ENCODE measurements around the gene RPL27A.
A peak's percentile ranks its signal among the peaks of the same experiment; 100 is the strongest.

Gene RPL27A

GRCh38 chr11:8721609-8722500, 39.3 kb downstream of the RPL27A start:
- peak; percentile 87 for DNase-seq

DNA sequence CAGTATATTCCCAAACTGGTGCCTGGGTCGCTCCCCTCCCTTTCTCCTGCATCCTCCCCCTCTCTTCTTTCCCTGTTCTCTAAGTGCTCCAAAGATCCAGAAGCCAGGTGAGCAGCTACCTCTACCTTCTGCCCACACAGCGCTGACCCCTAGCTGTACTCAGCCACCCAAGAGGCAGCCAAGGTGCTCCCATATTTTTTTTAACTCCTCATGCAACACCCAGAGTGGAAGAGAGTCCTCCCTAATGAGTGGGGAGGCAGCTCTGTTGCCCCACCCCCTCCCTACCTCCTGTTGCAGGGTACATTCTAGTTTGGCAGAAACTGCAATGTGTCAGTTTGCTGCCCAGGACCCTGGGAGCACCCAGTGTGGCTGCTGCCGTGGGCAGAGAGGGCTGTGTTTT, 40.2 kb downstream of the RPL27A start:
- DNase-seq = no peak

DNA sequence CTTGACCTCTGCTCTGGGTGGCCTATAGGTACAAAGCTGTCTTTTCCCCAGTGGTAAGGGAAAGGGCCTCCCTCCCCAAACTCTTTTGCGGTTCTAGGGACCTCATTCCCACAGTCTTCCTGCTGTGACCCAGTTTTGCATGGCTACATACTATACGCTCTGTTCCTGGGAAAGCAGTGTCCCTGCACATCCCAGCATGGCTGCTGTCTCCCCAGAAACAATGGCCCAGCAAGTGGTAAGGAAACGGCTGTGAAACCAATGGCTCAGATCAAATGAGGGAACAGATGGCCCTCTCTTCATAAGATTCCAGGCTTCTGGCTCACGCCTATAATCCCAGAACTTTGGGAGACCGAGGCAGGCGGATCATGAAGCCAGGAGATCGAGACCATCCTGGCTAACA, 41.1 kb downstream of the RPL27A start:
- no peak for DNase-seq

DNA sequence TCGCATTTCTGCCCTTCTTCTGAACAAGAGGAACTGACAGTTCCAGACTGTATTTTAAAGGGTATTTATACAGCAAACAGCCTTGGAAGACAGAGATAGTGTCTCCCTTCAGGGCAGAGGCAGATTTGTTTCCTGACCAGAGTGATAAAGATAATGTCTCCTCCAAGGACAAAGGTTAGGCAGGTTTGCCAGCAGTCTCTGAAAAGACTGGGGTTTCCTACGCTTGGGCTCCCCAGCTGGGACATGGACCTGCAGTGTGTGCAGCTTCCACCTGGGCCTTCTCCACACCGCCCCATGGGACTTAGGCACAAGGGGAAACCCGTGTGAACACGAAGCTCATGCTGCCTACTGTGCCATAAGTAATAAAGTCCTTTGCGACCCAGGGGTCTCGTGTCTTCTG, 42.1 kb downstream of the RPL27A start:
- DNase-seq = no peak

- DNase-seq = no peak
These were observed 43.8 kb downstream of the RPL27A start for GRCh38 chr11:8726395-8726794.

DNA sequence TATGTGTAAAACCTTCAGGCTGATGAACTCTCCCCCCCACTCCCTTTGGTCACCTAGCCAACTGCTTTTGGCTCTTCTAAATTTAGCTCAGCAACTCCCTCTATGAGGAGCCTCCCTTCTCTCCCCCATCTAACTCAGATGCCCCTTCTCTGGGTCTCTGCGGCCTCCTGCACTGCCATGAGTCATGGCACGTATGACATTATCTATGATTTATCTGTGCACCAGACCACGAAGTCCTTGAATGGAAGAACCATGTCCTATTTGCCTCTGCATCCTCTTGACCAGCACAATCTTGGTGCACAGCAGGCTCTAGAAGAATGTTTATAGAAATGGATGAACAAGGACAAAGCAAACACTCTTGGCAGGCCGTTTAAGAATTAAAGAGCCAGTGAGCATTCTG, 46.0 kb downstream of the RPL27A start:
- DNase-seq = peak; percentile 91

DNA sequence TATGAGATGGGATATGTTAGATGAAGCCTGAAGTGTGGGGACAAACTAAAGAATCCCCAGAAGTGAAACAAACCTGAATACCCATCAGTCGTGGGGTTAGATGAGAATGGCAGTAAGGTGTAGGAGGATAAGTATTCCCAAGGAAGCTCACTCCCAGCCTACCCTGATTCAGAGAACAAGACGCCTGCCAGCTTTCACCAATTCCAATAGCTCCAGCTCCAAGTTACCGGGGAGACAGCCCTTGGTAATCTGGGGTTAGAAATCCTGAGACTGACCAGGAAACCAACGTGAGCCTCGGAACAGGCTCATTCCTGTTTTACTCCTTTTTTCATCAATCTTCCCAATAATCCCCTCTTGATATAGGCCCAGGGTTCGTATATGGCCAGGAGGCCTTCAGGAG, 46.5 kb downstream of the RPL27A start:
- no peak for DNase-seq

- DNase-seq = no peak
These were observed 47.5 kb downstream of the RPL27A start for GRCh38 chr11:8729837-8730696.

DNA sequence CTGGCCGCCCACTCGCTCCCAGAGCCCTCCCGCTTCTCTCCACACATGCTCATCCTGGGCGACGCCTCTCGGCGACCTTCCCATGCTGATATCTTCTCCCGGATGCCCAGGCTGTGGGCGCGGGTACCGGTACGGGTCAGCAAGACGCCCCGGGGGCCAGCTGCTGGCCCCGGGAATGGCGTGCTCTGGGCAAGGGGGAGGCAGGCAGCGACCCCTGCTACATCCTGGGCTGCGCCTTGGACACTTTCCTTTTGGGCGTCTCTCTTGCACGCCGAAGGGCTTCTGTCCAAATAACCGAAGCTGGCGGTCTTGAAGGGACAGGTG, 48.1 kb downstream of the RPL27A start:
- DNase-seq = no peak

GRCh38 chr11:8731647-8732323, 49.2 kb downstream of the RPL27A start:
- no peak for DNase-seq

GRCh38 chr11:8732324-8732670, 49.7 kb downstream of the RPL27A start:
- no peak for DNase-seq

DNA sequence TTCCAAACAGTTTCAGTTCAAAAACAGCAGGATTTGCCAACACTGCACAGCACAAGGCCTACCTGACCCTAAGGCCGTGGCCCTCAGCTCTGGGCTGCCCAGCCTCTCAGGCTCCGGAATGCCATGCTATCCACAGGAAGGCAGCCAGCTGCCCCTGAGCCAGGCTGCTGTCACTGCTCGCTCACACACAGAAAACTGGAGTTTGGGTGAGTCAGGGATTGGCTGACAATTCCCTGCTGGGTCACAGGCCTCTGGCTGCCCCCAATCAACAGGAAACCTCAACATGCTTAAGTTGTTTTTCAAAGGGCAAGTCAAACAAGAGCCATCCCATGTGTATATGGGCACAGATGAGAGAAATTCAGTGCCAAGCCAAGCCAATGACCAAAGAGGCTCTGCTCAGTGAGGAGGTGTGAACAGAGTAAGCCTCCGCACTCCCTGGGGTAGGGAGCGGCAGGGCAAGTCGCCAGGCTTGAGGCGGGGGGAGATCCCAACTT, 50.2 kb downstream of the RPL27A start:
- DNase-seq = peak; percentile 94

GRCh38 chr11:8733852-8734251, 51.3 kb downstream of the RPL27A start:
- DNase-seq = no peak

DNA sequence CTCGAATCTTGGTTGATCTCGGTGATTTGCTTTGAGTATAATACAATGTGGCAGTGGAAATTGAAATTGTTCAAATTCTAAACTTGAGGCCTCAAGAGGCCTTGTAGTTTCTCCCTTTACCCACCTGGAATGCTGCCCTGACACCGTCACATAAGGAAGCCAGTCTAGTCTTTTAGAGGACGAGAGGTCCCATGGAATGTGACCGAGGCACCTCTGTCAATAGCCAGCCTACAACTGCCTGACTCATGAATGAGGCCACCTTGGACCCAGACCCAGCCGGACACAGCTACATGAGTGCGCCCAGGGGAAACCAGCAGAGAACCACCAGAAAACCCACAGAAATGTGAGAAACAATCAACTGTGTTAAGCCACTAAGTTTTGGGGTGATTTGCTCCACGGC, 52.5 kb downstream of the RPL27A start:
- DNase-seq = no peak

DNA sequence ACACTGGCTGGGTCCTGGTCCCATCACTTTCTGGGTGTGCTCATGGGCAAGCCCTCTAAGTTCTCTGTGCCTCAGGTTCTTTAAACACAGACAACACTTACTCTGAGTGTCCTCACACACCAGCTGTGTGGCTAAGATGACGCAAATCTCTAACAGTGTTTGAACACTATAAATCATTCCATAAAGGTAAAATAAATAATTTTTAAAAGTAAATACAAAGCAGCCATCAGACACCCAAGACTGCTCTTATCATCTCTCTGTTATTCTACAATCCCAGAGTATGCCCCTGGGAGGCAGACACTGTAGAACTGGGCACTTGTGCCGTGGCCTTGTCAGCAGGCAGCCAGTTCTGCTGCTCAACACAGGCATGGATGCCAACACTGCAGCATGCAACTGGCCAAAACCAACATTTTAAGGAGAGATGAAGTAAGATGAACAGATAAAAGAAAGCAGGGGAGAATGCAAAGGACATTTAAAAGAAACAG, 56.8 kb downstream of the RPL27A start:
- DNase-seq = no peak

Data from fibroblast of skin of back (primary cell).